MCF 10A (cell line): ENCODE data around the gene PTPRN. TPM values are rescaled to one million over a fixed set of nuclear protein-coding genes. Genes with fewer than 3 reads are reported as not detected.
A peak's percentile ranks its signal among the peaks of the same experiment; 100 is the strongest.

Experiments used
- BruUV-seq: library from RNA; stranded (reverse); fragments of 400-500 nt; replicated peaks from 2 replicates; lab custom pipeline; 2021; lab: Mats Ljungman, UMichigan
- CTCF ChIA-PET: fragments of 300-600 bp; sonication (Branson Sonifier 250); formaldehyde crosslinking; extraction: SDS; loops from one replicate; lab custom pipeline; 2021; ENCODE audit warnings: antibody characterized with exemption, inconsistent platforms; lab: Yijun Ruan, JAX
- POLR2A ChIA-PET: fragments of 300-600, 350-650 bp; sonication (Branson Sonifier 250); formaldehyde crosslinking; extraction: SDS; loops from one replicate; lab custom pipeline; 2020; ENCODE audit warnings: antibody characterized with exemption, inconsistent platforms; lab: Yijun Ruan, JAX
- DNase-seq: peaks from one replicate; pipeline ENCODE4 v3.0.0-alpha.2; 2018; ENCODE audit not compliant: unreplicated experiment
- H3K27ac Mint-ChIP-seq: one replicate; pipeline ENCODE4 v1.8.0; 2022; ENCODE audit warnings: mild to moderate bottlenecking, low read depth, mixed read lengths; ENCODE audit not compliant: unreplicated experiment
- H3K27me3 Mint-ChIP-seq: one replicate; pipeline ENCODE4 v1.8.0; 2022; ENCODE audit warnings: mixed read lengths; ENCODE audit not compliant: insufficient read depth, unreplicated experiment
- H3K36me3 Mint-ChIP-seq: one replicate; pipeline ENCODE4 v1.8.0; 2022; ENCODE audit warnings: mild to moderate bottlenecking, moderate library complexity, mixed read lengths; ENCODE audit not compliant: insufficient read depth, unreplicated experiment
- H3K4me1 Mint-ChIP-seq: one replicate; pipeline ENCODE4 v1.8.0; 2022; ENCODE audit warnings: mixed read lengths; ENCODE audit not compliant: insufficient read depth, unreplicated experiment
- H3K4me3 Mint-ChIP-seq: one replicate; pipeline ENCODE4 v1.8.0; 2022; ENCODE audit warnings: mild to moderate bottlenecking, moderate library complexity, mixed read lengths; ENCODE audit not compliant: unreplicated experiment
- H3K9me3 Mint-ChIP-seq: one replicate; pipeline ENCODE4 v1.8.0; 2022; ENCODE audit warnings: mixed read lengths; ENCODE audit not compliant: unreplicated experiment
- CTCF ChIP-seq: fragments of 200-600 bp; IDR thresholded peaks from one replicate; pipeline ENCODE4 v1.8.0; 2022; ENCODE audit warnings: antibody characterized with exemption, mild to moderate bottlenecking; ENCODE audit not compliant: unreplicated experiment
- intact Hi-C: fragments of 100-400 bp; cut with micrococcal nuclease; formaldehyde crosslinking; loops from 2 replicates; pipeline ENCODE4 v1.14.1; 2022
- total RNA-seq: library from RNA; stranded (reverse); gene quantifications from 2 replicates; pipeline ENCODE4 v1.2.3, GENCODE V29; 2022

PTPRN gene
- total RNA-seq, 1 experiment from 2014 or later = not detected

GRCh38 chr2:219246559-219246958, 62.6 kb downstream of the PTPRN start:
- DNase-seq = no peak
- peaks cover 51% of the 10 kb centered on the region for H3K36me3 Mint-ChIP-seq
- no peaks in the 10 kb centered on the region for H3K27me3 Mint-ChIP-seq
- ChIA-PET POLR2A (interaction anchor here (1.4 to 14.1 kb wide), 9 partner anchors 13 to 70 kb away, joined by 3 to 401 read pairs (median 18); partner anchors contain the start of genes ANKZF1, ATG9A, CNPPD1 and DNAJB2), CTCF (interaction anchor here (0.6 to 10.3 kb wide), 9 partner anchors 12 to 267 kb away, joined by 3 to 123 read pairs (median 4); partner anchors contain the start of genes DNAJB2 and SLC23A3)
- peaks cover 29% of the 10 kb centered on the region for H3K4me1 Mint-ChIP-seq
- no peaks in the 10 kb centered on the region for H3K9me3 Mint-ChIP-seq
- TF ChIP-seq CTCF = no peak
- no TSS peak for BruUV-seq
- peak overlapping the region; percentile 80 for H3K4me3 Mint-ChIP-seq
- no peak overlapping the region for H3K27ac Mint-ChIP-seq
- intact Hi-C loops = loop anchor here (5.0 kb wide), 1 partner anchor 51 kb away; no protein-coding TSS in a partner anchor

- Mint-ChIP-seq H3K4me3 (peak overlapping the region; percentile 80), H3K9me3 (no peaks in the 10 kb centered on the region), H3K4me1 (peaks cover 26% of the 10 kb centered on the region), H3K27me3 (no peaks in the 10 kb centered on the region), H3K27ac (peak overlapping the region; percentile 85), H3K36me3 (peaks cover 44% of the 10 kb centered on the region)
- intact Hi-C loops = loop anchor here (2.0 to 5.0 kb wide), 2 partner anchors 15 to 51 kb away; no protein-coding TSS in a partner anchor
- no peak for DNase-seq
- ChIA-PET CTCF (interaction anchor here (0.6 to 10.3 kb wide), 9 partner anchors 13 to 266 kb away, joined by 3 to 123 read pairs (median 4); partner anchors contain the start of genes DNAJB2 and SLC23A3), POLR2A (interaction anchor here (1.1 to 14.1 kb wide), 18 partner anchors 8 to 351 kb away, joined by 3 to 401 read pairs (median 11); partner anchors contain the start of genes ANKZF1, ATG9A, CNPPD1 and DNAJB2)
- BruUV-seq = TSS peak; percentile 64
- no peak for TF ChIP-seq CTCF
Observed at GRCh38 chr2:219245899-219246230, 63.3 kb downstream of the PTPRN start.

GRCh38 chr2:219245148-219245898, 63.9 kb downstream of the PTPRN start, which contains the start of the genes GLB1L and STK16:
Gene GLB1L (minus strand): TSS chr2:219245444. CDS start chr2:219243573, 1,871 bp downstream.
Gene STK16 (plus strand): TSS chr2:219245479. CDS start chr2:219246000, 521 bp downstream.
- no peak for TF ChIP-seq CTCF
- no TSS peak for BruUV-seq
- intact Hi-C loops = loop anchor here (2.0 to 5.0 kb wide), 2 partner anchors 15 to 52 kb away; no protein-coding TSS in a partner anchor
- ChIA-PET POLR2A (interaction anchor here (0.5 to 14.1 kb wide), 33 partner anchors 9 to 352 kb away, joined by 3 to 401 read pairs (median 5); partner anchors contain the start of genes ANKZF1, ATG9A, CFAP65 and CNPPD1), CTCF (interaction anchor here (0.5 to 10.3 kb wide), 14 partner anchors 13 to 121 kb away, joined by 3 to 123 read pairs (median 3); partner anchors contain the start of genes ANKZF1, ATG9A, DNAJB2 and SLC23A3)
- DNase-seq = peak; percentile 87
- Mint-ChIP-seq H3K36me3 (peaks cover 39% of the 10 kb centered on the region), H3K4me3 (peak within 1 kb of the TSS; percentile 80), H3K9me3 (no peaks in the 10 kb centered on the region), H3K27me3 (no peaks in the 10 kb centered on the region), H3K4me1 (peaks cover 21% of the 10 kb centered on the region), H3K27ac (peak within 1 kb of the TSS; percentile 85)
